Measurements from ENCODE around the gene CNOT4. TPM values are rescaled to one million over a fixed set of nuclear protein-coding genes. Genes with fewer than 3 reads are reported as not detected.

The CNOT4 gene
- total and polyA plus RNA-seq, 2 of the 8 experiments (the other 6 are each of a cell fraction or from before 2014, with no cell fraction given) = 10.9 to 25.8 TPM

GRCh38 chr7:135430626-135431025 is 79.3 kb downstream of the CNOT4 start:
- no peak overlapping the region for H2BK15ac ChIP-seq (ENCODE audit: low read length)
- 0 out of 7 replicates have a peak, but pooled peaks cover 0 to 3% (median 0%) of the 10 kb centered on the region in 4 experiments for H3K4me1 ChIP-seq (replicated peaks in 1 of 4; ENCODE audit: control insufficient read depth in 3 of 4, insufficient read depth in 4 of 4, low read length in 3 of 4)
- H3K79me1 ChIP-seq (ENCODE audit: low read depth, low read length) = no peaks in the 10 kb centered on the region
- TF ChIP-seq CEBPB (IDR thresholded peaks at IDR 0.05; ENCODE audit: low read depth, low read length) = no peak
- no peak for TF ChIP-seq EGR1 (IDR thresholded peaks at IDR 0.05; ENCODE audit: borderline replicate concordance, low read depth, low read length)
- TF ChIP-seq JUN (IDR thresholded peaks at IDR 0.05; ENCODE audit: low read depth, low read length) = no peak
- no peak for TF ChIP-seq SP4 (IDR thresholded peaks at IDR 0.05; ENCODE audit: low read length)
- TF ChIP-seq ZNF274 (IDR thresholded peaks at IDR 0.05; ENCODE audit: borderline replicate concordance, extremely low read depth, low read length) = no peak
- no peak for TF ChIP-seq CBX8 (IDR thresholded peaks at IDR 0.05; ENCODE audit: borderline replicate concordance, low read depth, low read length)
- TF ChIP-seq MAX (IDR thresholded peaks at IDR 0.05) = no peak
- no peak for TF ChIP-seq SIN3A (conservative IDR thresholded peaks at IDR 0.05 in 1 of 2, IDR thresholded peaks at IDR 0.05 in 1 of 2; ENCODE audit: low read depth in 1 of 2, low read length in 2 of 2)
- no peak for TF ChIP-seq KDM4A (IDR thresholded peaks at IDR 0.05; ENCODE audit: low read depth, low read length, severe bottlenecking)
- TF ChIP-seq E2F6 (IDR thresholded peaks at IDR 0.05) = no peak
- no peak for TF ChIP-seq SAP30 (IDR thresholded peaks at IDR 0.05; ENCODE audit: insufficient read depth, insufficient replicate concordance, low read length)
- no peak for TF ChIP-seq BACH1 (IDR thresholded peaks at IDR 0.05; ENCODE audit: low read length)
- no peak for TF ChIP-seq CREB1 (IDR thresholded peaks at IDR 0.05)
- TF ChIP-seq TBP (IDR thresholded peaks at IDR 0.05; ENCODE audit: low read depth, low read length) = no peak
- H2BK120ac ChIP-seq (replicated peaks; ENCODE audit: low read depth, low read length) = no peak overlapping the region
- no peaks in the 10 kb centered on the region; the same call in 1 of the 2 replicates for H3K23me2 ChIP-seq (ENCODE audit: low read depth, low read length)
- no peak overlapping the region for H3K4me2 ChIP-seq (ENCODE audit: insufficient read depth in 1 of 2, low read depth in 2 of 2, low read length in 2 of 2)
- no peak overlapping the region for H2BK12ac ChIP-seq (ENCODE audit: low read depth, low read length)
- no peak overlapping the region for H3K23ac ChIP-seq (ENCODE audit: insufficient read length)
- H3K79me2 ChIP-seq (ENCODE audit: control insufficient read depth in 1 of 2, insufficient read depth in 2 of 2, low read length in 2 of 2) = peaks cover 0 to 16% of the 10 kb centered on the region in 2 experiments; a peak in 2 of 4 replicates
- H3K27me3 ChIP-seq (replicated peaks in 1 of 4; ENCODE audit: control insufficient read depth in 3 of 4, extremely low read depth in 1 of 4, insufficient read depth in 3 of 4, low read length in 3 of 4) = no peaks in the 10 kb centered on the region
- WGBS, 2 experiments (ENCODE audit: extremely low coverage in 1 of 2, insufficient coverage in 1 of 2, insufficient read length in 1 of 2, insufficient replicate concordance in 2 of 2, low coverage in 1 of 2, low lambda C conversion rate in 2 of 2, missing lambda C conversion rate in 1 of 2) = 90% methylated on average over 1 of the region's 1 CpG; no CpG with 5 or more reads in 1 of the 2 experiments
- no peak overlapping the region for H3K27ac ChIP-seq (ENCODE audit: low read depth, low read length)
- H3K36me3 ChIP-seq (ENCODE audit: control insufficient read depth in 2 of 4, insufficient read depth in 4 of 4, low read length in 3 of 4) = 0 out of 8 replicates have a peak, but pooled peaks cover 0 to 2% (median 0%) of the 10 kb centered on the region in 4 experiments
- H3K9ac ChIP-seq (replicated peaks in 1 of 4; ENCODE audit: extremely low read depth in 1 of 4, low read depth in 3 of 4, low read length in 3 of 4) = no peak overlapping the region
- no peak overlapping the region for H4K91ac ChIP-seq (replicated peaks; ENCODE audit: insufficient read length, low read length)
- CTCF ChIA-PET (ENCODE audit: partially characterized antibody) = no interaction called here
- no peak overlapping the region for H2AFZ ChIP-seq (ENCODE audit: low read length)
- H3K9me3 ChIP-seq (ENCODE audit: insufficient read depth in 2 of 2, low read depth in 1 of 2, low read length in 1 of 2) = no peaks in the 10 kb centered on the region
- H3K4me3 ChIP-seq (ENCODE audit: extremely low read depth in 1 of 4, insufficient read depth in 2 of 4, low read depth in 3 of 4, low read length in 4 of 4) = no peak overlapping the region
- POLR2A ChIA-PET (ENCODE audit: partially characterized antibody) = no interaction called here
- no peak overlapping the region for H2AK5ac ChIP-seq (ENCODE audit: low read depth, low read length)
- H4K8ac ChIP-seq (ENCODE audit: extremely low read depth, insufficient read depth, low read length) = no peak overlapping the region
- no peak overlapping the region for H3K56ac ChIP-seq (replicated peaks; ENCODE audit: insufficient read length, low read depth, low read length)
- H4K20me1 ChIP-seq (replicated peaks in 1 of 2; ENCODE audit: control insufficient read depth in 1 of 2, insufficient read depth in 2 of 2, low read length in 2 of 2) = no peaks in the 10 kb centered on the region
- H3K18ac ChIP-seq (ENCODE audit: extremely low read depth, low read length) = no peak overlapping the region
- FAIRE-seq (no peak), DNase-seq (ENCODE audit: low read depth in 1 of 2, low spot score in 2 of 2) (no peak)
- H3K4ac ChIP-seq (replicated peaks; ENCODE audit: insufficient read length, low read depth, low read length) = no peak overlapping the region
- no peak overlapping the region for H2BK20ac ChIP-seq (ENCODE audit: low read length)
- H2BK5ac ChIP-seq (ENCODE audit: low read depth, low read length) = no peak overlapping the region
- H4K5ac ChIP-seq (ENCODE audit: insufficient read length, low read depth, low read length) = no peak overlapping the region
- no peak overlapping the region for H3K14ac ChIP-seq (ENCODE audit: insufficient read length)
